ENCODE measurements around the gene METTL4.

Gene METTL4

GRCh38 chr18:2571200-2572170, at the start of gene METTL4, which contains the start of gene NDC80:
TSS of gene METTL4 (minus strand) at chr18:2571505. CDS start at chr18:2567216, 4,289 bp downstream.
TSS of gene NDC80 (plus strand) at chr18:2571557. CDS start at chr18:2572986, 1,429 bp downstream.
- DNase-seq (ENCODE audit: low read depth in 1 of 2, low spot score in 1 of 2), result peak; percentile 75

- DNase-seq (ENCODE audit: low read depth in 1 of 2, low spot score in 1 of 2), result no peak
Measured at GRCh38 chr18:2618009-2618408, 46.7 kb upstream of the METTL4 start.

GRCh38 chr18:2617401-2617998, 46.2 kb upstream of the METTL4 start:
- no peak for DNase-seq (ENCODE audit: low read depth in 1 of 2, low spot score in 1 of 2)

- no peak for DNase-seq (ENCODE audit: low read depth in 1 of 2, low spot score in 1 of 2)
Measured at GRCh38 chr18:2612996-2613395, 41.7 kb upstream of the METTL4 start.

GRCh38 chr18:2610549-2610948, 39.2 kb upstream of the METTL4 start:
- DNase-seq (ENCODE audit: low read depth in 1 of 2, low spot score in 1 of 2), result no peak

GRCh38 chr18:2609604-2610003, 38.3 kb upstream of the METTL4 start:
- no peak for DNase-seq (ENCODE audit: low read depth in 1 of 2, low spot score in 1 of 2)

GRCh38 chr18:2606335-2606734, 35.0 kb upstream of the METTL4 start:
- no peak for DNase-seq (ENCODE audit: low read depth in 1 of 2, low spot score in 1 of 2)

- no peak for DNase-seq (ENCODE audit: low read depth in 1 of 2, low spot score in 1 of 2)
Measured at GRCh38 chr18:2602844-2603243, 31.5 kb upstream of the METTL4 start.

GRCh38 chr18:2597639-2598038, 26.3 kb upstream of the METTL4 start:
- DNase-seq (ENCODE audit: low read depth in 1 of 2, low spot score in 1 of 2), result no peak

- DNase-seq (ENCODE audit: low read depth in 1 of 2, low spot score in 1 of 2), result no peak
Measured at GRCh38 chr18:2590303-2590702, 19.0 kb upstream of the METTL4 start.

GRCh38 chr18:2589345-2590068, 18.2 kb upstream of the METTL4 start:
- no peak for DNase-seq (ENCODE audit: low read depth in 1 of 2, low spot score in 1 of 2)

- DNase-seq (ENCODE audit: low read depth in 1 of 2, low spot score in 1 of 2), result no peak
Measured at GRCh38 chr18:2588666-2589344, 17.5 kb upstream of the METTL4 start.

GRCh38 chr18:2587788-2588187, 16.5 kb upstream of the METTL4 start:
- DNase-seq (ENCODE audit: low read depth in 1 of 2, low spot score in 1 of 2), result no peak

GRCh38 chr18:2573408-2573807, 2.1 kb upstream of the METTL4 start:
- DNase-seq (ENCODE audit: low read depth in 1 of 2, low spot score in 1 of 2), result no peak

- DNase-seq (ENCODE audit: low read depth in 1 of 2, low spot score in 1 of 2), result no peak
Measured at GRCh38 chr18:2572892-2573291, 1.6 kb upstream of the METTL4 start.

GRCh38 chr18:2572171-2572569, 865 bp upstream of the METTL4 start:
- DNase-seq (ENCODE audit: low read depth in 1 of 2, low spot score in 1 of 2), result no peak

- DNase-seq (ENCODE audit: low read depth in 1 of 2, low spot score in 1 of 2), result peak; percentile 34 to 40
Measured at GRCh38 chr18:2570772-2571199, 519 bp downstream of the METTL4 start.

GRCh38 chr18:2569338-2570207, 1.7 kb downstream of the METTL4 start:
- DNase-seq (ENCODE audit: low read depth in 1 of 2, low spot score in 1 of 2), result no peak

- DNase-seq (ENCODE audit: low read depth in 1 of 2, low spot score in 1 of 2), result no peak
Measured at GRCh38 chr18:2568605-2569004, 2.7 kb downstream of the METTL4 start.

- no peak for DNase-seq (ENCODE audit: low read depth in 1 of 2, low spot score in 1 of 2)
Measured at GRCh38 chr18:2568129-2568528, 3.2 kb downstream of the METTL4 start.
